IPS-NIHi7 (cell line): ENCODE measurements around the gene PPP1R3G.

ENCODE experiments used
- DNase-seq: peaks from one replicate; pipeline ENCODE4 v3.0.0; 2012; ENCODE audit warnings: mixed read lengths; ENCODE audit errors: extremely low spot score

PPP1R3G gene

DNA sequence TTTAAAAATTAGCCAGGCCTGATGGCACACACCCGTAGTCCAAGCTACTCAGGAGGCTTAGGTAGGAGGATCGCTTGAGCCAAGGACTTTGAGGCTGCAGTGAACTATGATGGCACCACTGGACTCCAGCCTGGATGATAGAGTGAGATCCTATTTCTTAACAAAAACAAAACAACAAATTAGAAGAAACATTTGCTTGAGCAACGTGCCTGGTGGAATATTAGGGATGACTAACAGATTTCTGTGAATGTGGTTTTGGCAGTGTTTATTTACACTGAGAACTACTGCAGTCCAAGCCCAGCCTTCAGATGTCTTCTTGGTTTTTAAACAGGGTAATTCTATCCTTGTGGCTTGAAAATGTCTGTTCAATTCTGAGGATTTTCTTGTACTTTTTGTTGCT lies 9.2 kb downstream of the PPP1R3G start:
- no peak for DNase-seq

DNA sequence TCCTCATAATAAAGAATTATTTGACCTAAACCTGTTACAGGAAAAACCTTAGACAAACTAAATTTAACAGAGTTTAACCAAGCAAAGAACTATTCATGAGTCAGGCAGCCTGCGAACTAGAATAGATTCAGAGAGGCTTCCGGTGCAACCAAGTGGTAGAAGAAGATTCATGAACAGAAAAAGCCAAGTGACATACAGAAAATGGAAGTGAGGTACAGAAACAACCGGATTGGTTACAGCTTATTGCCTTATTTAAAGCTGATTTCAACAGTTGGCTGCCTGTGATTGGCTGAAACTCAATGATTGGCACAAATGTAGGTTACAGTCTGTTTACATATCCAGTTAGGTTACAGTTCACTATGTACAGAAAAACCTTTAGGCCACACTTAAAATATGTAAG lies 10.1 kb downstream of the PPP1R3G start:
- no peak for DNase-seq

DNA sequence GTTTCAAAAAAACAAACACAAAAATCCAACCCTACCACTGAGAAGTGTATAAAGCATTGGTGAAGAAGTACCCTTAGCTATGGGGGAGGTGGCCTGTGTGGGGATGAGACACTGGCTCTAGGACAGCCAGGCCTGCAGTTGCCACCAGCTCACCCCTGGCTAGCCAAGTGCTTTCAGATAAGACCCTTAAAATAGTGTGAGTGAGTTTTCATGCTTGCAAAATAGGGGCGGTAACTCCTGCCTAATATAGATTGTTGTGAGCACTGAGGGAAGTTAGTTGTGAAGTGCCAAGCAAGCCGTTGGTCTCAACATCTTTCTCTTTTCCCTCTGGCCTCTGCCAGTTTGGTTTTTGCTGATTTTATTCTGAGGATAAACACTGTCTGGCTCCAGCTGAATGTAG lies 11.3 kb downstream of the PPP1R3G start:
- DNase-seq = no peak

DNA sequence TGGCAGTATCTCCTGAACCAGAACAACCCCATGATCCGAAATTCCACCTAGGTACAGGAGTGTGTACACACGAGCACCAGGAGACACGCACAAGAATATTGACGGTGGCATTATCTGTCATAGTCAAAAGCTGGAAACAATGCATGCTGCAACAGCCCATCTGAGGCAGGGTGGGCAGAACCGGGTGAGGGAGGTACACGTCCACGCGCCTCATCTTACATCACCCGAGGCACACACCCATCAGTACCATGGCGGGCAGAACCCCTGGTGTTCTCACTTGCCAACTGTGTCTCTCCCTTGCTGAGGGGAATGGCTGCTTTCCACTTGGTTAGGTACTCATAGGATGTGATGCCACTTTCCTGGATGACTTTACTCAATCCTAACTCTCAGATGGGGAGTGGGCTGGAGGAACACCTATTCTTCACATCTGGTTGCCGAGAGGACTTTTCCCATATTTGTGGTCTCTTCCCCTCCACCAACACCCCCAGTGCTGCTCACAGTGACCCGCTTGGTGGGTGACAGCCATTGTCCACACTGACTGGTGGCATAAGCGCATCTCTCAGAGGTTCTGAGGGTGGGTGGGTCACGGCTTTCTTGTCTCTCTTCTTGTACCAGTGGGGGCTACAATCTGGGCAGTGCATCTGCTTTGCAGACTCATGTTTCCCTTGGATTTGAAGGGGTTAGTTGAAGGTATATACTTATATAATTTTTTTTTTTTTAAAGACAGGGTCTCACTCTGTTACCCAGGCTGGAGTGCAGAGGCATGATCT lies 13.5 kb downstream of the PPP1R3G start:
- no peak for DNase-seq

DNA sequence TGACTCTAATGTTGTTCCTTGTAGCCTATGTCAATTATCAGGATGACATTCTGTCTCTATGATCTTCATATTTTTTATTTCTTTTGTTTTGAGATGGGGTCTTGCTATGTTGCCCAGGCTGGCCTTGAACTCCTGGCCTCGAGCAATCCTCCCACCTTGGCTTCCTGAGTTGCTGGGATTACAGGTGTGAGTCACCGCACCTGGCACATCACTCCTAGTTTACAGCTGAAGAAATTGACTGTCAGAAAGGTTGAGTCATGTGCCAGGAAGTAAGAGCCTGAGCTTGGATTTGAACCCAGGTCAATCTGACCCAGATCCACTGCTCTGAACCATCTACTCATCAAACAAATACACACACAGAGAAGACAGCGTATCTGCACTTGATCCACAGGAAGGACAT lies 14.4 kb downstream of the PPP1R3G start:
- no peak for DNase-seq

DNA sequence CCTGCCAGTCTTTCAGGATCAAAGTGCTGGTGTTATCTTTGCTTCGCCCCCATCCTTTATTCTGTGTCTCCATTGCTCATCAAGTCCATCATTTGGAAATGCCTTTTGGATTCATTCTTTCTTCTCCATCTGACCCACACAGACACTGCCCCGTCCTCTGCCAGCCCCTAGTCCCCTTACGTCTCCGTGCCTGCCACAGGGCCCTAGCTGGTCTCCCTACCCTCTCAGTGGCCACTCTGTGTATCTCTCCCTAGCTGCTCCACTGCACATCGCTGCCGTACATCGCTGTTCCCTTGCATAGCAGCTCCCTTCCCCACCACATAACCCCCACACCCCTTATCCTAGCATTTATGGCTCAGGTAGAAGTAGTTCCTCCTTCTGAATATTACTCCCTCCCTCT lies 15.7 kb downstream of the PPP1R3G start:
- no peak for DNase-seq

DNA sequence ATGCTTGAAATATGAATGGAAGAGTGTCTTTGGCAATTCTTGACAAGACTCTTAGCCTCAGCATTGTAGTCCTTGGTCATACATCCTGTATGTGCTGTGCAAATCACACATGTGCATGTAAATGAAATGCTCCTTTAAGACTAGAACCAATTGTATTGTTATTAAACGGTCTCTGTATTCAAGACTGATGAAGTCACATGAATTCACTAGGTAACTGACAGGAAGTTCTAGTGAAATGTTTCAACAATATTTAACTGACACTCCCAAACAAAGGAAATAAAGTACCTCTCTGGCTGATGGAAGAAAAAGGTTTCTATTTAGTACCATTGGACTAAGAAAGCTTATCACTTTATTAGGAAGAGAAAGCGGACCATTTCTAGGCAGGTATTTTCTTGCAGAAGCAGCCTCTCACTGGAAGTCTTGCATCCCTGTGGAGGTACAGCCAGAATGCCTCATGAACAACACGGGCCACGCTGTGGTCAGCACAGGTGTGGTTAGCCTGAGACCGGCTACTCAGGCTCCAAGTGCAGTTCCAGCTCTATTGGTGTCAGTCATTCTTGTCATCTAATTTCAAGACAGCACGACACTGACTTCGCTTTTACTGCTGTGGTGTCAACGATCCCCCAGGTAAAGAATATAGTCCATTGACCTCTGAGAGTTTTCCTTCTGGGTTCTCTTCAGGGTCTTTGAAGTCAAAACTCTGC lies 17.3 kb downstream of the PPP1R3G start:
- no peak for DNase-seq

DNA sequence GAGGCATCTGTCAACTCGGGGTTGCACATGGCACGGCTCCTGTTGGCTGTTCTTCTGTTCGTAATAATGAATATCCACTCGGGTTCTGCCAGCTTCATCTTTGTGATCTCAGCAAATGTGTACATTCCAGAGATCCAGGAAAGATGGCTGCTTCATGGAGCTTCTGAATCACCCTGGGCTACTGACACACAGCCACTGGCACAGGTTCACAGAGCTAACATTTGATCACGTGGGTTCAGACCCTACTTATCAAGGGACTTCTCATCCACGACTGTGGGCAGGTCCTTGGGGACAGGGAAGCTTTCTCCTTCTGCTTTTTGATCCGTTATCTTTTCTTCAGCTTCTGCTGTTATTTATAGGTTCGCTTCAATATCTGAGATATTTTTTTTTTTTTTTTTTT lies 18.1 kb downstream of the PPP1R3G start:
- DNase-seq = no peak

DNA sequence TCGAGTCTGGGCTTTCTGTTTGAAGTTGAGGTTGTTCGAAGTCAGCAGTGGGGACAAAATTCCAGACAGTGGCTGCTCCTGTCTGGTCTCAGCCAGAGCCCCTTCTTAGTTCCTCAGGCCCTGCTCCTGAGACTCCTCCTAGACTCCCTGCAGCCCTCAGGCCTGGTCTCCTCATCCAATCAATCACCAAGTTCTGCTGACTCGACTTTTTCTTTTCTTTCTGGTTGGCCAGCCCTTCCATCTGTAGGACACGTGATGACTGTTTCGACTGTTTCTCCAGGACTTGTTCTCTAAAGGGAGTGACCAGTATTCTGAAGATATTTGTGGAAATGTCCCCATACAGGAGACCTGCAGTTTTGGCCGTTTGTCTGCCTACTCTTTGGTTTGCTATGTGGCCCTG lies 19.5 kb downstream of the PPP1R3G start:
- no peak for DNase-seq

DNA sequence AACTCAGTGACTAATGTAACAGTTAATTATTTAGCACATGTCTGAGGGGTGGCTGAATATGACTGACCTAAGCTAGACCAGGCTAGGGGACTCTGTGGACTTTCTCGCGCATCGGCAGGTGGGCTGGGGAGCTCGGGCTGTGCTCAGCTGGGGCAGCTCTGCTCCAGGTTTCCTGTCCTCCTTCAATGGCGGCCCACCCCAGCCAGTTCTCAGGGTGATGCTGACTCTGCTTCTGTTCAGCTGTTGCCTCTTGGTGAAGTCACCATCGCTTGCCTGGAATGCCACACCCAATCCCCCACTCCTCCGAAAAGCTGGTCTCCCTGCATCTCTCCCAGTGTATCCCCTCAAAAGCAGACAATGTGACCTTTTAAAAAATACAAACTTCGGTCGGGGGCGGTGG lies 20.0 kb downstream of the PPP1R3G start:
- DNase-seq = no peak

DNA sequence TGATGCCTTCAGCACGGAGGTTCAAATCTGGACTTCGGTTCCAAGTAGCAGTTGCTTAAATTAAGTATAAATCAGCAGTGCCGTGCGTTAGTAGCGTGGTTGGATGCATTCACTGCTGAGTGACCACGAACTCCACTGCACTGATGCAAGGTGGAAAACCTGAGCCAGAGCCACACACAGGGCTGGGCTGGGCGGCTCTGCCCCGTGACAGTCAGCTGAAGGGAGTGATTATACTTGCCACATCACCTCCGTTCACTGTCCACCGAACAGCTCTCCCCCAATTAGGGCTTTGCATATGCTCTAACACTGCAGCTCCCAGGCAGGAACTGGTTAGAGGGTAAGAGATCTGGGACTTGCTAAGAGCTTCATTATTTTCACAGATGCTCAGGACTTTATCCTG lies 22.2 kb downstream of the PPP1R3G start:
- no peak for DNase-seq

DNA sequence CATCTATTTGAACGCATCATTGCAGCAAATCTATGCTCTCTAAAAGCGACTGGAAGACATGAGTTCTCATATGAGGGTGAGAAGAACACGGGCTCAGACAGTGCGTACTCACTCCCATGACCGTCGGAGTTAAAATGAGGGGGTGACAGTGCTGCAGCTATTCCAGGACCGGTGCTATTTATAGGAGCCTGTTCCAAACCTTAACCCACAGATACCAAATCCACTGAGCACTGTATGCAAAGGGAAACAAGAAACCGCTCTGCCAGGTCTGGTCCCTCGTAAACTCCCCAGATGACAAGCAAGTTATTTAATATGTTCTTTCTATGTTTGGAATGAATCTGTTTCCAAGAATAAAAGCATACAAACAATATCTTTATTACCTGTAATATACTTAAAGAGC lies 22.9 kb downstream of the PPP1R3G start:
- no peak for DNase-seq

DNA sequence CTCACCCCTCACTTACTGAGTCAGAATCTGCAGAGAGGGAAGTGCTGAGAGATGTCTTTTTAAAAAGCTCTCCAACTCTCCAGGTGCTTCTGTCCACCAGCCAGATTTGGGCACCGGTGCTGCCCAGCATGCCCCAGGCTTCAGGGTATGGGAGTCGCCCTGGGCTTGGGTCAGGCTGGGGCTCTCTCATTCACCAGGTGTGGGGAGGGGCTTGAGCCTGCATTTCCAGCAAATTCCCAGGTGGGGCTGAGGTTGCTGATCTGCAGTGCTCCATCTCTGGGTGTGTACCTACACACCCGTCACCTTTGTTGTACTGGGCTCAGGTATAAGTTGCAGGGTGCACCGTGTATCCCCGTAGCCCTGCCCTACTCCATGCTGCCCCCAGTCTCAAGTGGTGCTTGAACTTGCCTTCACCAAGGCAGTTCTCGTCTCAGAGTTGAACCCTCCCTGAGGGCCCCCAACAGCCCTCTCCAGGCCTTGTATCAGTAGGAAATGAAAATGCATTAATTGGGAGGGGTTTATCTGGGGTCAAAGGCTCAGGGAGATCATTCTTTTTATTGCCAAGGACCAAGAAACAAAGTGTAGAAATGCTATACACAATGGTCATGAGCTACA lies 23.5 kb downstream of the PPP1R3G start:
- DNase-seq = no peak

DNA sequence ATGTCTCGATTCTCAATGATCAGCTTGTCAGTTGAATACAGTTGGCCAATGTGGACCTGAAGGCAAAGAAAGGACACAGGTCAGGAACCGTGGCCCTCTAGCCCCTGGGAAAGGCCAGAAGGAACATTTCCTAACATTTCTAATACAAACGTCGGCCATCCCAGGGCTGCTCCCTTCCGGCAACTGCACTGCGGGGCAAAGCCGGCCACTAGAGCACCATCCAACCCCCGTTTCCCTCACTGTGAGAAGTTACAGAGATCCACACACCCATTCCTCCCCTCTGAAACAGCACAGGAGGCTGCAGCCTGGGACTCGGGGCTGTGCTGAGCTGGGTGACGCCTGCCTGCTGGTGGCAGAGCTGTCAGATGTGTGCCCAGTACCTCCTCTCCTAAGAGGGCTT lies 24.3 kb downstream of the PPP1R3G start:
- DNase-seq = no peak

DNA sequence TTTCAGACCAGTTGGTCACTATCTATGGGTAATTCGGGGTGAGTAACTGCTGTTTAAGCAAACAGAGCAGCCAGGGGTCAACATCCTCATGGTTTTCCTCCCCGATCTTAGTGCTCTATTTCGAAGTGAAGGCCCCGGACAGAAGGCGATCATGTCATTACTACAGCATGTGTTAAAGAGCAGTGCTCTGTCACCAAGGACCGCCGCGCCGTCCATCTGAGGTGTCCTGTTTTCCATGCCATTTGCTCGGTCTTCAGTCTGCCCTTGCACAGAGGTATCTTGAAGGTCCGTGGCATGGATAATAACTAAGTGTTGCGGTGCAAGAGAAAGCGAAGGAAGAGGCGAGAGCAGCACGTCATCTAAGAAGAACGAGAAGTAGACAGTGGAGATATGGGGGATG lies 25.1 kb downstream of the PPP1R3G start:
- no peak for DNase-seq

DNA sequence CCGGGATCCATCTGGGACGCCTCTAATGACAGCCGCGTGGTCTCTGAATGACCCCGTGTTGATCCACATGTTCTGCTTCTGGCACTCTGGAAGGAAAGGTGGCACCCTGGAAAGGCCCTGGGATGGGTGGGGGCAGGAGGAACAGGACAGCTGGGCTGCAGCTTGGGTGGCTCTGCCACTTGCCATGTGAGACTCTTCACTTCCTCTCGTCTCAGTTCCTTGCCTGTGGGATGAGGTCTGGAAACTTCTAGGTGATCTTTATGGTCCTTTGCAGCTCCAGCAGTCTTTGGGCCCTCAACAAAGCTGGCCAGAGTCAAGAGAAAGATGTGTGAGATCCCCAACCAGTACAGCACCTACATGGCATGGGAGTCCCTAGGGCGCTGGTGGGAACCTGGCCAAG lies 26.5 kb downstream of the PPP1R3G start:
- DNase-seq = no peak

DNA sequence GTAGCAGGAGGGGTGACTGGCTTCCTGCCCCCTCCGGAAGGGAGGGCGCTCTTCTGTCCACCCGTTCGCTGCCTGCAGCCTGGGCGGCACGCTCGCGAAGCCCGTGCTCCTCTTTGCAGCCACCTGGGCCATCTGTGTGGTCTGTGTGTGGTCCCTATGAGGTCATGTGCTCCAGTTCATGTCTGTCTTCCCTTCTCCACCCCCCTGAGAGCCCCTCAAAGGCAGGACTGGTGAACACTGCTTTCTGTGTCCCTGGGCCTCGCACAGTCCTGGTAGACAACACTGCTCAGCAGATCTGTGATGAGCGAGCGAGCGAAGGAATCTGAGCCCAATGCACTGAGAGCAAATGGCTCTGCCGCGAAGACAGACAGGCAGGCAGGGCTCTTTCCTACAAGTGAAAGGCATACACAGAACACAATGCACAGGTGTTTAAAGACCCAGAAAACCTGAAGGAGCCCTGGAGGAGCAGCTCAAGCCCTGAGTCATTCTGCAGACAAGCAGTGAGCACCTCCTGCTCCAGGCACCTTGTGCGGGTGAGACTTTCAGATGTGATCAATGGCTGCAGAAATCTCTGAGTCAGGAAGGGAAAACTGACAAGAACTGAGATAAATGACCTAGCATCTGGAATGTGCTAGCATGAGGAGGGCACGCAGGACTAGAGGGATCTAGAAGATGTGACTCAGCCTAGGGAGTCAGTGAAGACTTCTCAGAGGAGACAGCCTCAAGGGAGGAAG lies 27.1 kb downstream of the PPP1R3G start:
- DNase-seq = no peak

DNA sequence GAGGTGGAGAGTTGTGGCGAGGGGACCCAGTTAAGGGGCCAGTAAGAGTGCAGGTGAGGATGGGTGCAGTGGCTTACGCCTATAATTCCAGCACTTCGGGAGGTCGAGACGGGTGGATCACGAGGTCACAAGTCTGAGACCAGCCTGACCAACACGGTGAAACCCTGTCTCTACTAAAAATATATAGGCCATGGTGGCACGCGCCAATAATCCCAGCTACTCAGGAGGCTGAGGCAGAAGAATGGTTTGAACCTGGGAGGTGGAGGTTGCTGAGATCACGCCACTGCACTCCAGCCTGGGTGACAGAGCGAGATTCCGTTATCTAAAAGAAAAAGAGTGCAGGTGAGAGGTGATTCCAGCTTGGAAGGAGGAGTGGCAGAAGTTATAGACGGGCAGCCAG lies 28.0 kb downstream of the PPP1R3G start:
- no peak for DNase-seq

DNA sequence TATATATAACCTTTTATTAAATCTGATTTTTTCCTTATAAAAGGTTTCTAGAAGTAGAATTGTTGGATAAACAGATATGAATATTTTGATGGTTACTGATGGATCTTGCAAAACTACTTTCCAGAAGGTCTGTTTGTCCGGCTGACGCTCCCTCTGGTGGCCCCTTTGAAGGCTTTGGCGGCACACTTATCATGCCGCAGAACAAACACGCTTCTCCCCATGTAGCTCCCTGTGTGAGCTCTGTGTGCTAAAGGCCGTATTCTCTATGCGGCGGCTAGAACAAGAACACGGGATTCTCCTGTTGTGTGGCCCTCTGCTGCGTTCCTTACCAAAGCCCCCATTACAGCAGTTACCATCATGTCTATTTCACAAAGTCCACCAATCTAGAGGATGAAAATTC lies 30.0 kb downstream of the PPP1R3G start:
- DNase-seq = no peak

DNA sequence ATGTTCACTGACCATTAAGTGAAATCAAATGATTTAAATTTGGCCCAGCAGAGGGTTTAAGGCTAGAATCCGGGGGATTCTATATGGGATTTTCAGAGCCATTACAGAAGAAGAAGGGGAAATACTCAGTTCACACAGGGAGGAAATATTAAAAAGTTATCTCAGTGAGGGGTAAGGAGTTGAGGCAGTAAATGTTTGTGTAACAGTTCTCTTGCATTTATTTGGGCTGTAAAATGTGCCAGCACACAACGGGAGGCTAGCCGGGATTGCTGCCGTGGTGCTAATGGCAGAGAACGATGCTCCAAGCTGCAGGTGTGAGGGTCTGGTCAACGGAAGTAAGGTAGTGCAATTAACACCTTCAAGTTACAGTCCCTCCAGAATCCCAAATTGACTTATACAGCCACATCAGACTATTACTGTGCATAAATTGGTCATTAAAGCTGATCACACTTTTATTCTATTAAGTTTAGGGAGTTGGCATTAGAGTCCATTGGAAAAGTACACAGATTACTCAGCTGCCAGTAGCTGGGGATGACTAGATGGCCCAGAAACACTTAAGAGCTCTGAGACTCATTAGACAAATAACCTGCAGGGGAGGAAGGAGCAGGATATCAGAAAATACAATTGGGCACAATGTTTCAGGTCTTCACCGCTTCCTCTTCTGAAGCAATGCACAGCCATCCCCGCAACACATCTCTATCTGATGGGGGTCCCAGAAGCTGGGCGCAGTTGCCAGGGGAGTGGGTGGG lies 31.3 kb downstream of the PPP1R3G start:
- DNase-seq = no peak

DNA sequence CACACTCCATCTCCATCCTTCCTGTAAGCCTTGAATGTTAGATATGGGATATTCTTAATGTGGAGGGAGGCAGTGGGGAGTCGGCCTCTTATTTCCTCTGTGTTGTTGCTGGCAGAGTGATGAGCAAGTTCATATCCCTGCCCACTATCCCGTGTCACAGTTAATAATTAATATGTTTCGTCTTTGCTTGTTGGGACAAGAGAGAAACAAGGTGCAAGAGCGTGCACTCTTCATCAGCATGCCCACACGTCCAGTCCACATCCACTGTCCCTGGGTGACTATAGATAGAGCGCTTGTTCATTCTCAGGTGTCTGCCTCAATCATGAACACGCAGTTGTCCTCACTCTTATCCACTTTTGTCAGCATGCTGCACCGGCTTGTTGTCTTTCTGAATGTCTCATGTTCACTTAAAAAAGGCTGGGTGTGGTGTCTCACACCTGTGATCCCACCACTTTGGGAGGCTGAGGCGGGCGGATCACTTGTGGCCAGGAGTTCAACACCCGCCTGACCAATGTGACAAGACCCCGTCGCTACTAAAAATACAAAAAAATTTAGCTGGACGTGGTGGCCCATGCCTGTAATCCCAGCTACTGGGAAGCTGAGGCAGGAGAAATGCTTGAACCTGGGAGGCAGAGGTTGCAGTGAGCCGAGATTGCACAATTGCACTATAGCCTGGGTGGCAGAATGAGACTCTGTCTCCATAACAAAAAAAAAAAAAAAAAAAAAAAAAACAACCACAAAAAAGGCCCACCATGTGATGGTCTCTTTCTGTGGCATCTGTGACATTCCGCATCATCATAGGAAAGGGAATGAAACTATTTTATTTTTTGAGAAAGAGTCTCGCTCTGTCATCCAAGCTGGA lies 34.2 kb downstream of the PPP1R3G start:
- no peak for DNase-seq
